ENCODE results near the gene HDAC4. TPM values are rescaled to one million over a fixed set of nuclear protein-coding genes. Genes with fewer than 3 reads are reported as not detected.

HDAC4 gene
- total RNA-seq, 1 donor = 20.3 TPM

DNA sequence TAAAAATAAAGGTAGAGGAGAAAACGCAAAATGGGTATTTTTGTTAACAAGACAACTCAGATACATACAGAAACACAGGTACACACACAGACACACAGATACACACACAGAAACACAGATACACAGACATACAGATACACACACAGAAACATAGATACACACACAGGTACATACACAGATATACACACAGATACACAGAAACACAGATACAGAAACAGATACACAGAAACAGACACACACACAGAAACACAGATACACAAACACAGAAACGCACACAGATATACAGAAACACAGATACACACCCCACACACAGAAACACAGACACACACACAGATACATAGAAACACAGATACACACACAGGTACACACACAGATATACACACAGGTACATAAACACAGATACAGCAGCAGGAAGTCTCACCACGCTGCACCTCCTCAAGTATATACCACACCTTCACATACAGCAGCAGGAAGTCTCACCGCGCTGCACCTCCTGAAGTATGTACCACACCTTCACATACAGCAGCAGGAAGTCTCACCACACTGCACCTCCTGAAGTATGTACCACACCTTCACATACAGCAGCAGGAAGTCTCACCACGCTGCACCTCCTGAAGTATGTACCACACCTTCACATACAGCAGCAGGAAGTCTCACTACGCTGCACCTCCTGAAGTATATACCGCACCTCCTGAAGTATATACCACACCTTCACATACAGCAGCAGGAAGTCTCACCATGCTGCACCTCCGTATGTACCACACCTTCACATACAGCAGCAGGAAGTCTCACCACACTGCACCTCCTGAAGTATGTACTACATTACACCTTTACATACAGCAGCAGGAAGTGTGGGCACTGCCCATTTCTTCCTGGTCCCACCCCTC, 250.5 kb downstream of the HDAC4 start:
- H3K4me3 ChIP-seq (ENCODE audit: low read depth, low read length) = no peak overlapping the region
- no peak for TF ChIP-seq CTCF (IDR thresholded peaks at IDR 0.05; ENCODE audit: insufficient read depth, low read depth, low read length)
- no peak for DNase-seq (ENCODE audit: low read depth)

DNA sequence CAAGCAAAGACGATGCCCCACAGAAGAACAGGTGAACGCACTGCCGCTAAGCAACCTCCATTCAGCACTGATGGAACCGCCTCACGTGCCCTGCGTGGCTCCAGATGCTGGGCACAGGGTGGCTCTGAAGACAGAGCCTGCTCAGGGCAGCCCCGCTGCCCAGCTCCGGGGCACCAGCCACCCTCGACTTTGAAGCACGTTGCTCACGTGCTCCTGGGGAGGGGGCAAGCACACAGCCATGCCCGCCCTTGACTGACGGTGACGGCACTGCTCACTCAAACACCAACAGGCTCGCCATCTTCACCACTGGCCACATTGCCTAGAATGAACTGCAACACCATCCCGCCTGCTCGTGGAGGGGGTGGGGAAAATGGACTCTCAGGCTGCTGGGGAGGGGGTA, 251.3 kb downstream of the HDAC4 start:
- no peak for DNase-seq (ENCODE audit: low read depth)
- no peak overlapping the region for H3K4me3 ChIP-seq (ENCODE audit: low read depth, low read length)
- no peak for TF ChIP-seq CTCF (IDR thresholded peaks at IDR 0.05; ENCODE audit: insufficient read depth, low read depth, low read length)

DNA sequence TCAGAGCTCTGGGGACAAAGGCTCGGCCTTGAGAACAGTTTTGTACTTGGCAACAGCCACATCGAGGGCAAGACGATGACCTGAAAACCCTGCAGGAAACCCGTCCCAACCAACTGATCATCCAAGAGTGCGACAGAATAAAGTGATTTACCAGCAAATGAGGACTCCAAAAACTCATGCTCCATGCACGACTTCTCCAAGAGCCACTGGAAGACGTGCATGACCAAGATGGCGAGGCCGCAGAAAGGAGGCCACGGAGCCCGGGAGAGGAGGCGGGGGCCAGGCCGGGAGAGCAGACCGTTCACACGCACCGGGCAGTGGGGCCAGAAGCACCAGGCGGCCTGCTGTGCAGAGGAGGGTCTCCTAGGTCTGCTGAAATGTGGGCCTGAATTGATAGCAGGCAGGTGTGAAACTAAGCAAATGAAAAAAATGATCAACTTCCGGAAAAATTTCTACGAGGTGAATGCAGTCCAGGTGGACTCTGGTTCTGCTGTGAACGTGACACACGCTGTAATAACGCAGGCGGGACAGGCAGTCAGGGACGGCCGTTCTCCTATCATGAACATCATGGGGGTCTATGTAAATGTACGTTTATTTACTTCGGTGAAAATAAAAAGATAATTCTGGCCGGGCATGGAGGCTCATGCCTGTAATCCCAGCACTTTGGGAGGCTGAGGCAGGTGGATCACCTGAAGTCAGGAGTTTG, 252.2 kb downstream of the HDAC4 start:
- TF ChIP-seq CTCF (IDR thresholded peaks at IDR 0.05; ENCODE audit: insufficient read depth, low read depth, low read length) = no peak
- DNase-seq (ENCODE audit: low read depth) = no peak
- no peak overlapping the region for H3K4me3 ChIP-seq (ENCODE audit: low read depth, low read length)

DNA sequence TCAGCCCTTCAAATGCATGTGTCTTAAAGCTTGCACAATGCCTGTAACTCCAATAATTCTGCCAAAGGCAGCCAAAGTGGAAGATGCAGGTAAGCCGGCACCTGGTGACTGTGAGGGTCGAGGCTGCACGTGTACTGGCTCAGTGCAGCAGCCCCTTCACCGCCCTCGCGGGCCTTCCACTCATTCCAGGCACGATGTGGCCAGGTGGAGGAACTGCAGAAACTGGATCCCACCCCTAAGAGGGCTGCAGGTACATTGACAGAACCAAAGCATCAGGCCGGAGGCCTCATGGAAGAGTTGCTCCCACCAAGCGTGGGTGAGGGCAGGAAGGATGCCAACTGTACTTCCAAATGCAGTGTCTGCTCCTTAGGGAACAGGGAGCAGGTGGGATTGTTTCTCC, 253.4 kb downstream of the HDAC4 start:
- no peak overlapping the region for H3K4me3 ChIP-seq (ENCODE audit: low read depth, low read length)

DNA sequence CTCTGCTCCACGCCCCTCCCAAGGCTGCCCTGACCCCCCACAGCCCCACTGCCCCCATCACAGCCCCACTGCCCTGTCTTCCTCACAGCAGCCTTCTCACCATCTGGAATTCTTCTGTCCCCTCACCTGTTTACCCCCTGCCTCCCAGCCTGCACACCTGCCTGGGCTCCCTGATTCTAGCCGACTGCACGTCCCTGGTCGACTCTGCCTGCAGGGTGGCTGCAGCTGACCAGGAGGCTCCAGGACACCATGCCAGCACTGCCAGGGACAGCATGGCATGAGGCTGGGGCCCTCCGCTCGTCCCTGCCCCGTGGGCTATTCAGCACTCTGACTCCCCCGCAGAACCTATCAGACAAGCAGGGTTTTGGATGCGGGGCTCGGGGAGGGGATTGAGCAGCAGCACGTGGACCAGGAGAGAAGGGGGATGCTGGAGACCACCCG, 254.1 kb downstream of the HDAC4 start:
- no peak overlapping the region for H3K4me3 ChIP-seq (ENCODE audit: low read depth, low read length)
- TF ChIP-seq CTCF (IDR thresholded peaks at IDR 0.05; ENCODE audit: insufficient read depth, low read depth, low read length) = no peak
- no peak for DNase-seq (ENCODE audit: low read depth)

More for the DNA sequence above, 253.4 kb downstream of the HDAC4 start:
- DNase-seq (ENCODE audit: low read depth) = no peak
- TF ChIP-seq CTCF (IDR thresholded peaks at IDR 0.05; ENCODE audit: insufficient read depth, low read depth, low read length) = no peak

- TF ChIP-seq CTCF (IDR thresholded peaks at IDR 0.05; ENCODE audit: insufficient read depth, low read depth, low read length) = no peak
- no peak overlapping the region for H3K4me3 ChIP-seq (ENCODE audit: low read depth, low read length)
- DNase-seq (ENCODE audit: low read depth) = no peak
Observed at GRCh38 chr2:239146011-239146641, 254.7 kb downstream of the HDAC4 start.

Measured in fibroblast of villous mesenchyme (primary cell).